ENCODE results near the gene TACR1. TPM values are rescaled to one million over a fixed set of nuclear protein-coding genes. Genes with fewer than 3 reads are reported as not detected.

The TACR1 gene
- total and polyA plus RNA-seq, 2 of the 4 experiments (the other 2 are of a cell fraction): under 0.01 to 0.09 TPM

GRCh38 chr2:75170889-75171288 lies 28.4 kb downstream of the TACR1 start:
- Histone ChIP-seq H3K4me2 (ENCODE audit: low read depth, low read length) (no peak overlapping the region), H2BK5ac (ENCODE audit: low read depth, low read length, poor library complexity, severe bottlenecking) (no peak overlapping the region), H2BK20ac (ENCODE audit: low read depth, low read length) (no peak overlapping the region), H3K4ac (ENCODE audit: low read depth, low read length) (no peak overlapping the region), H3K18ac (ENCODE audit: low read depth, low read length) (no peak overlapping the region), H4K91ac (ENCODE audit: insufficient read depth, low read depth, low read length) (no peak overlapping the region), H3K14ac (replicated peaks; ENCODE audit: low read depth, low read length) (no peak overlapping the region), H3K36me3 (ENCODE audit: control insufficient read depth, insufficient read depth, low read length) (no peaks in the 10 kb centered on the region), H3K56ac (ENCODE audit: extremely low read depth, insufficient read depth, low read length) (no peak overlapping the region), H2BK15ac (ENCODE audit: low read depth, low read length) (no peak overlapping the region), H3K27ac (ENCODE audit: insufficient read depth, low read length) (no peak overlapping the region), H3K27me3 (ENCODE audit: control insufficient read depth, insufficient read depth, low read length) (peaks cover 6% of the 10 kb centered on the region), H3K9me1 (ENCODE audit: insufficient read depth, low read length) (no peaks in the 10 kb centered on the region), H3K23ac (ENCODE audit: low read depth, low read length) (no peak overlapping the region), H3K4me3 (ENCODE audit: insufficient read depth, low read depth, low read length) (no peak overlapping the region), H2AK5ac (ENCODE audit: low read depth, low read length) (no peak overlapping the region), H2AK9ac (replicated peaks; ENCODE audit: low read depth, low read length, poor library complexity) (no peak overlapping the region), H3K9ac (ENCODE audit: low read depth, low read length) (no peak overlapping the region), H2AFZ (replicated peaks; ENCODE audit: low read length, poor library complexity) (no peak overlapping the region), H3K4me1 (ENCODE audit: control insufficient read depth, insufficient read depth, low read length) (no peaks in the 10 kb centered on the region), H3K9me3 (ENCODE audit: control insufficient read depth, insufficient read depth, low read length) (no peaks in the 10 kb centered on the region), H3K79me1 (ENCODE audit: low read depth in 1 of 2, low read length in 2 of 2) (no peaks in the 10 kb centered on the region), H4K20me1 (ENCODE audit: insufficient read depth, low read length) (no peaks in the 10 kb centered on the region), H2BK120ac (ENCODE audit: low read depth, low read length) (no peak overlapping the region), H4K5ac (ENCODE audit: low read depth, low read length) (no peak overlapping the region), H4K8ac (ENCODE audit: low read depth in 2 of 2, low read length in 2 of 2) (no peak overlapping the region)
- no peak for TF ChIP-seq RAD21 (IDR thresholded peaks at IDR 0.05; ENCODE audit: low read length)
- TF ChIP-seq NFE2L2 (IDR thresholded peaks at IDR 0.05; ENCODE audit: low read depth, low read length): no peak
- TF ChIP-seq MAZ (IDR thresholded peaks at IDR 0.05; ENCODE audit: borderline replicate concordance, low read depth, low read length): no peak
- no peak for TF ChIP-seq BHLHE40 (IDR thresholded peaks at IDR 0.05; ENCODE audit: low read depth, low read length)
- TF ChIP-seq POLR2A (IDR thresholded peaks at IDR 0.05; ENCODE audit: low read depth, low read length): no peak
- TF ChIP-seq RCOR1 (IDR thresholded peaks at IDR 0.05; ENCODE audit: insufficient replicate concordance, low read length): no peak
- TF ChIP-seq CHD1 (IDR thresholded peaks at IDR 0.05; ENCODE audit: low read depth, low read length): no peak
- no peak for DNase-seq
- dilution Hi-C loops (cut with HindIII; ENCODE audit: low sequenced_read_pairs, unreplicated experiment) (no loop called here), intact Hi-C loops (cut with micrococcal nuclease) (no loop called here), in situ Hi-C loops (cut with MboI; ENCODE audit: low sequenced_read_pairs) (no loop called here)
- WGBS, 2 experiments (ENCODE audit: extremely low coverage in 2 of 2, insufficient read length in 1 of 2): no CpG with 5 or more reads among the region's 2 CpGs
- ChIA-PET CTCF (no interaction called here), POLR2A (ENCODE audit: unreplicated experiment) (no interaction called here)
- ATAC-seq (ENCODE audit: low read depth): no peak
- BruUV-seq (replicated peaks): no TSS peak
